NCI-H1105 (cell line): ENCODE data around the gene POU1F1.
"Not testable (repeated sequence)": the region's sequence is repeated elsewhere in the genome, so short reads cannot be mapped to it uniquely, and the experiment has no call there.

Experiments
- DNase-seq: peaks from one replicate; lab custom pipeline; 2025; lab: John Stamatoyannopoulos, UW

POU1F1 gene, protein sequence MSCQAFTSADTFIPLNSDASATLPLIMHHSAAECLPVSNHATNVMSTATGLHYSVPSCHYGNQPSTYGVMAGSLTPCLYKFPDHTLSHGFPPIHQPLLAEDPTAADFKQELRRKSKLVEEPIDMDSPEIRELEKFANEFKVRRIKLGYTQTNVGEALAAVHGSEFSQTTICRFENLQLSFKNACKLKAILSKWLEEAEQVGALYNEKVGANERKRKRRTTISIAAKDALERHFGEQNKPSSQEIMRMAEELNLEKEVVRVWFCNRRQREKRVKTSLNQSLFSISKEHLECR

DNA sequence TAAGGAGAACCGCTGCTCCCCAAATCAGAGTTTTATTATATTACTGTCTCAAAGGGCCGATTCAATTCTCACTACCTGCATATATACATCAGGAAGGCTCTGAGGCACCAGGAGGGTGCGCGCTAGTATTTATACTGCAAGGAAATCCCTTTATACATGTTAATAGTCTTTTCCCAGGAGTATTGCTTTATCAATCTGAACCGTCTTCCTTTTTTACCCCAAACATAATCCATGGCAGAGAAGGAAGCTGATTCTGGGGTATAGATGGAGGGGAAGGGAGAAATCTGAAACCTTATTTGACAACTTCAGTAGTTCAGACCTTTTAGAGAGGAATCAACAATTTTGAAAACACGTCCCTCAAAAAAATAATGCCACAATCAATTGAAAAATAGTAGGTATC, at the start of gene POU1F1:
Gene POU1F1, minus strand, starts transcription at position 101 of the 400 bp plus-strand sequence. CDS start 122 bp downstream, outside the sequence.
- DNase-seq = no peak

DNA sequence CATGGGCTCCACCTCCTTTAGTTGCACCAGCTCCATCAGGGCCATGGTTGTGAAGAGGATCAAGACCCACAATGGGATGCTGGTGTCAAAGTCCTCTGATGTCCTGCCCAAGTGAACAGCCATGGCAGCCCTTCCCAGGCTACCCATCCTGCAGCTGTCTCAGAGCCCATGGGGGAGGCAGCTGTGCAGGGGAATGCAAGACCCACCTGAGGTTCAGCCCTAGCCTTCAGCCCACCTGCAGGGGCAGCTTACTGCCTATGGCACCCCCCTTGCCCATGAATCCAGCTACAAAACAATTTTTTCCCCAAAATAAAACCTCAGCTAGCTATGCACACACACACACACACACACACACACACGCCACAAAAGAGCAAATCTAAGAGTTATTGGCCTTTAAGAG, 48.2 kb upstream of the POU1F1 start:
- DNase-seq = no peak

DNA sequence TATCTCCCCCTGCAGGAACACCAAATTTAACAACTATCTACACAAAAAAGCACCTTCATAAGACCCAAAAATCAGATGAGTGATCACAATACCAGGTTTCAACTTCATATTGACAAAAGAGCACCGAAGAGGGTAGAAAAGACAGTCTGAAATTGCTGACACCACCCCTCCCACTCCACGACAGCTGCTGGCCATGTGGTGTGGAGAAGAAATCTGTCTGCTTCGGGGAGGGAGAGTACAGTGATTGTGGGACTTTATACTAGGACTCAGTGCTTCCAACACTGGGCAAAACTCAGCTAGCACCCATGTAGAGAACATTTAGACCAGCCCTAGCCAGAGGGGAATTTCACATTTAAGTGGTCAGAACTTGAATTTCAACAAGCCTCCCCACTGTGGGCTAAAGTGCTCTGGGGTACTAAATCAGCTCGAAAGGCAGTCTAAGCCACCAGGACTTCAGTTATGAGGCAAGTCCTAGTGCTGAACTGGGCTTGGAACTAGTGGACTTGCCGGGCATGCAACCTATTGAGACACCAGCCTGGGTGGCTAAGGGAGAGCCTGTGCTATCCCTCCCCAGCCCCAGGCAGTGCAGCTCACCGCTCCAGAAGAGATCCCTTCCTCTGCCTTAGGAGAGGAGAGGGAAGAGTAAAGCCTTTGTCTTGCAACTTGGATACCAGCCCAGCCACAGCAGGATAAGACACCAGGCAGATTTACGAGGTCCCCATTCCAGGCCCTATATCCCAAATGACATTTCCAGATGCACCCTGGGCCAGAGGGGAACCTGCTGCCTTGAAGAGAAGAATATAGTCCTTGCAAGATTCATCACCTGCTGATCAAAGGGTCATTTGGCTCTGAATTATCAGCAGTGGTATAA, 44.6 kb upstream of the POU1F1 start:
- DNase-seq = no peak

DNA sequence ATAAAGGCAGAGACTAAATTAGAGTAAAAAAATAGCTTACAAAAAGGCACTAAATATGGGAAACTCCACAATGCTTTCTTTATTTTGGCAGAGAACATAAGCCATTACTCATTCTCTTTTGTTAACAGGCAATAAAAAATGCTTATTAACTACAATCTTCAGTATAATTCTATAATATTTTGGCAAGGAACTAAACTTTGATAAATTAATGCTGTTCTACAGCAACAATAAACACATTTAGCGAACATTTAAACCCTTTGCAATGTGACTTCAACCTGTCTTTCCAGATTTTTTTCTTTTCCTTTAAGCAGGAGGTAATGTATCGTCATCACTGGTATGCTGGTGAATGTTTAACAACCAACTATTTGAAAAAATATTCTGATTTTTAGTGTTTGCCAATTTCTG, 42.2 kb upstream of the POU1F1 start:
- no peak for DNase-seq

DNA sequence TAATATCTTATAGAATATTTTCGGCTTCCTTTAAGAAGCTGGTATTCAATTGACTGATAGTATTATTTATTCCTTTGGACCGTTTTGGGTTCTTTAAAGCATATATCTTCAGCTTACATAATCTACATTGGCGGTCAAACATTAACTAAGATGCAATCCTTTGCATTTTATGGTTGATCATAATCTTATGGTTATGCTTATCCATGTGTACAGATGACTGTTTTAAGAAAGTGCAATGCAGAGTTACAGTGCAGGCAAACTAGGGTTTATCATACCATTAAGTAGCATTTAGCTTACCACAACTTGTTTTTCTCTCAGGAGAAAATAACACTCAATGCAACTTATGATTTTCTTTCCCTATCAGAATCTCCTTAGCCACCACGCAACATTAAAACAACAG, 41.4 kb upstream of the POU1F1 start:
- no peak for DNase-seq

DNA sequence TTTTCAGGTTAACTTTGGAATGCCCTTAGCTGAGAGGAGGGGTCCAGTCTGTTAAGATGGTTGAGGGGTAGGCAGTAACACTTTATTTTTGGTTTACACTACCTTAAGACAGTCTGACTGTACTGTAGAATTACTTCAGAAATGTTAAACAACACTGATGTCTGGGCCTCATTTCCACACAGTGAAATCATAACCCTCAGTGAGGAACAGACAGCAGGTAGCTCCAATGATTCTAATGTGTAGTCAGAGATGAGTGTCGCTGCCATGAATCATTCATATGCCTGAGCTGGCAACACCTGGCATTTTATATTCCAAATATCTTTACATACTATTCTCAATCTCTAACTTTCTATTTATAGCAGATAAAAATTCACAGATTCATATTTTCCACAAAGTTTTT, 37.3 kb upstream of the POU1F1 start:
- DNase-seq = no peak

DNA sequence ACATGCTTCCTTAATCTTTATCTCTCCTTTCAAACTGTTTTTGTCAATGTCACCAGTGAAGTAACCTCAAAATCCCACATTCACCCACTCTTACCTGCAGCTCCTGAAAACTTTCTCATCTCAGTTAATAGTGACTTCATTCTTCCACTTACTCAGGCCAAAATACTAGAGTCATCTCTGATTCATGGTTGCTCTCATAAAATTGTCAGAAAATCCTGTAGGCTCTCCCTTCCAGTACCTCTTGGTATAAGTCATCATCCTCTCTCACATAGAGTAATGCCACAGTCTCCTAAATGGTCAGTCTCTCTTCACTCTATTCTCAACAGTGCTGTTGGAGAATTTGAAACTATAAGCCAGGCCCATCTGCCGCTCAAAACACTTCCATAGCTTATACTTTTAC, 34.9 kb upstream of the POU1F1 start:
- DNase-seq = no peak

DNA sequence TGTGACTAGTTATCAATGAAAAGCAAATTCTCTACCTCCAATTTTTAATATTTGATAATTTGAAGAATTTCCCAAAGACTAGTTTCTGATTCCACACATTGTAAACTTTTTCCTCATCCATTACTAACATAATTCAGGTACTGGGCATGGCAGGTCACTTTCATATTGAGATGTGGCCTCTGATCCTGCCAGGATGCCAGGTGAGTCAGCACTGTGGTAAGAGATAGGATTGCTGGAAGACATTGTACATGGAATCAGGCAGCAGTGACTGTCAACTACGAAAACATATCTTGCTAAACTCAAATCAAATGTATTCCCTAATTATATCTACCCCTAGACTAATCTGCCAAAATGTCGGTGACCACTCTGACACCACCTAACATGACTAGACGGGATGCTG, 33.2 kb upstream of the POU1F1 start:
- no peak for DNase-seq

DNA sequence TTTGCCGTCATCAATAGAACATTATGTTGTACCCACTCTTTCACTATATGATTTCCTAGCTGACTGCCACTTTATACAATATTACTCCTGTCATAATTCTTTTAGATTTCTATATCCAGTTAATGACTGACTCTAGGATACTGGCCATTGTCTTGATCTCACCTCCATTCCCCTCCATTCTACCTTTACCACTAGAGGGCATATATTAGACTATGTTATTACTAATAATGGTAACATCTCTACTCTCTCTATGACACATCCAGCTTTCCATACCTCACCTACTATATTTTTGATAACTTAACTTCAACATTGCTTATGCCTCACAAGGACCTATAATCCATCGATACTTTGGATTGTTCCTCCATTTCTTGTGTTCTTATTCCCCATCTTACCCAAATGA, 31.4 kb upstream of the POU1F1 start:
- DNase-seq = no peak

DNA sequence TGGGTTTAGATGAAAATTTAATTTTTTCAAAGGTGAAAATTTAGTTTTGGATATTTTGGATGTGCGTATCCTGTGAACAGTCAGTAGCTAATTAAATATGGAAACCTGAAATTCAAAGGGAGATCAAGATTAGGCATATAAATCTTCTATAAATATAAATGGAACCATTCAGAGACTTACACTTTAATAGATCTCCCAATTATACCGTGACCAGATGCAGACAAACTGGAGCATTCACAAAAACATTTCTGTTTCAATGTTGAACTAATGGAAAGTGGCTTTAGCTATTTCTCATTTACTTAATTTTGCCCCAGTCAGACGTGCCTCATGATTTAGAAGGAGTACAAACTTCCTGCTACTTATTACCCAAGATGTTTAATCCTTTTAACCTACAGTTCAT, 29.1 kb upstream of the POU1F1 start:
- DNase-seq = no peak

DNA sequence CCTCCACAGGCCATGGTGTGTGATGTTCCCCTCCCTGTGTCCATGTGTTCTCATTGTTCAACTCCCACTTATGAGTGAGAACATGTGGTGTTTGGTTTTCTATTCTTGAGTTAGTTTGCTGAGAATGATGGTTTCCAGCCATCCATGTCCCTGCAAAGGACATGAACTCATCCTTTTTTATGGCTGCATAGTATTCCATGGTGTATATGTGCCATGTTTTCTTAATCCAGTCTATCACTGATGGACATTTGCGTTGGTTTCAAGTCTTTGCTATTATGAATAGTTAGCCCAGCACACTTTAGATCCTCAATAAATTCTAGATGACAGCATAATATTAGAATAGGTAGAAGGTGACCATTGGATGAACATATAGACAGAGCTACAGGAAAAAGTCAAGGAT, 28.6 kb upstream of the POU1F1 start:
- DNase-seq = not testable (repeated sequence)

DNA sequence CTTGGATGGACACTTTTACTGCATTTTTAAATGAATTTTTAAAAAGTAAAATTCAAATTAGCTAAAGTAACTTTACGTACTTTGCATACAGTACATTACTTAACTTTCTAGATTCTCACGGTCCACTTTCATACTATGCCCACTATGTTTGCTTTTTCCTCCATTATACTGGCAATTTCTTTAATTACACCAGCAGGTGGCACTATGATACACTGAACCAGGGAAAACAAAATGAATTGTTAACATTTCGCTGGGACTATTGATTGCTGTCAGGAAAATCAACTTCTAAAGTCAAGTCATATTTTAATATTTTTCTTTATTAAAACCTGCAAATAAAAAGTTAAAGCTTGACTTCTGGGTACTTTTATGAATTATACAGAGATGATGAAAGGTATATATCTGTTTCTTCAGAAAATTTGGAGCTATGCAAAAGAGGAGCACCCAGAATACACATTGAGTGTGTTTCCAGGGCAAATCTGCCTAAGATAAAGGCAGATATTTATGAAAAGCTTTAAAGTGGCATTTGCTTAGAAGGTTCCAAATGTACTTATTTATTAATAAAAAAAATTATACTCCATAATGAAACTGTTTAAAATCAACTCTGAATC, 21.8 kb upstream of the POU1F1 start:
- DNase-seq = no peak

DNA sequence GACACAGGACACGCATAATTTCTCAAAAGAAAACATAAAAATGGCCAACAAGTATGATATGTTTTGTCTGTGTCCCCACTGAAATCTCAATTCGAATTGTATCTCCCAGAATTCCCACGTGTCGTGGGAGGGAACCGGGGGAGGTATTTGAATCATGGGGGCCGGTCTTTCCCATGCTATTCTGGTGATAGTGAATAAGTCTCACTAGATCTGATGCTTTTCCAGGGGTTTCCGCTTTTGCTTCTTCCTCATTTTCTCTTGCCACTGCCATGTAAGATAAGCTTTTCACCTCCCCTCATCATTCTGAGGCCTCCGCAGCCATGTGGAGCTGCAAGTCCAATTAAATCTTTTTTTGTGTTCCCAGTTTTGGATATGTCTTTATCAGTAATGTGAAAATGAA, 12.1 kb upstream of the POU1F1 start:
- DNase-seq = no peak

DNA sequence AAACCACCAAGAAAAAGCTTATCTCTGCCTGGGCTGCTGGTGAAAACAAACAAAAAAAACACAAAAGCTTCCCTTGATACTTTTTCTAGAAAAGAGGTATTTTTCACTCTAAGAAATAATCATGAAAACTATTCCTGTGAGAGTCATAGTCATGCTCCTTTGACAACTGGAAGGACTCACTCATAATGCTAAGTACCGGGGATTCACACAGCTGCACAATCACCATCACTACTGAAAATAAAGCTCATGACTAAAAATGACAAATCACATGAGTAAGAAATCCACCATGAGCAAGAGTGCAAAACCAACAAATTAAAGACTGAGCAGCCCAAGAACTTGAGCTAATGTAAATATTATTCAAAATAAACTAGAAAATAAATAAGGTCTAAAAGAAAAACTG, 10.6 kb upstream of the POU1F1 start:
- no peak for DNase-seq

DNA sequence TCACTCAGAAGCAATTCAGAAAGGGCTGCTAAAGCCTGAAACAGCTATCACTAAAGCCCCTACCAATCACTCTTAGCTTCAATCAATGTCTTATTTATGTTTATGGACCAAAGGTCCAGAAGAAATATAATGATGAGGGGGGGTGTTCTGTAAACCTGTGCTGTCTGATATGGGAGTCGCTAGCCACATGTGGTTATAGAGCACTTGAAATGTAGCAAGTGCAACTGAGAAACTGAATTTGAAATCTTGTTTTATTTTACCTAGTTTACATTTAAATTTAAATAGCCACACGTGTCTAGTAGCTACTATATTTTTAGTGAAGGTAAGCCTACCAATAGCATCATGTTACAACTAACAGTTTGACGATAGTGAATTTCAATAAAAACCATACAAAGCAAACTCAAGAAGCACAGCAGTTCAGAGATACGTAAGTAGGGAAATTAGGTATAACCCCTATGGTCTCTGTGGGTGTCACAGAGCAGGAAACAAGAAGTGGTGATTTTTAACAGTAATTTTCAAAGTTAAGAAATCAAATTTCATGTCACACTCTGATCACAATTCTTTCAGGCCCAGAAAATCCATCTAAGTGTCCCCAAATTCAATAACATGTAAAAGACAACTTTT, 3.6 kb downstream of the POU1F1 start:
- DNase-seq = no peak

DNA sequence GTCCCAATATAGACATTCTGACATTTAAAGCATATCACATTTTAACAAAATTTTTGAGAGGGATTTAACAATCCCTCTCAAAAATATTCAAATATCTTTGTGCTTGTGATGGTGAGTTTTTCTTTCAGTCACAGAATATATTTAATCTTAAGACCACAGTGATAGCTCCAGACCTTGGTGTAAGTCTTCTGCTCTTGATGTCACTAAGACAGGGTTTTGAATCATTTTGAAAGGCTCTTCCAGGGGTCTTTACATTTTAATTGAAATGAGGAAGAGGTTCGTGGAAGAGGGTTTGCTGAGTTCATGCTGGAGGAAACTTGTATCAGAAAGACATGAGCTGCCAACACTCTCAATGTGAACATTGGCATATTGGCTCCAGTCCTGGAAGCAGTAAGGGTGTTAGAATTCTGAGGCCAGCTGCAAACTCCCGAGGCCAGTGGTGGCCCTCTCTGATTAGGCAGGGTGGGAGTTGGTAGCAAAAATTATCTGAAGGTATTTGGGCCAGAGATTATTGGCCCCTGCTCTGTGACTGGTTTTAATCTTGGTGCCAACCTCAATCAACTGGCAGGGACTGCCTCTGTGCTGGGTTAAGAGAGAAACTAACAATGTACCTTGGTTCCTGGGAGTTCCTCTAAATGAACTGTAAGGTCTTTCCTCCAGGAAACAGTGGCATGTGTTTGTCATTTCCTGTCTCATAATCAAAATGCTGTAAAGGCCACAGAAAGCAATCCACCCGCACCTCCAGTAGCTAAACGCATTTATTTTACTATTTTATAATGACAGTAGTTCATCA, 5.3 kb downstream of the POU1F1 start:
- DNase-seq = no peak

DNA sequence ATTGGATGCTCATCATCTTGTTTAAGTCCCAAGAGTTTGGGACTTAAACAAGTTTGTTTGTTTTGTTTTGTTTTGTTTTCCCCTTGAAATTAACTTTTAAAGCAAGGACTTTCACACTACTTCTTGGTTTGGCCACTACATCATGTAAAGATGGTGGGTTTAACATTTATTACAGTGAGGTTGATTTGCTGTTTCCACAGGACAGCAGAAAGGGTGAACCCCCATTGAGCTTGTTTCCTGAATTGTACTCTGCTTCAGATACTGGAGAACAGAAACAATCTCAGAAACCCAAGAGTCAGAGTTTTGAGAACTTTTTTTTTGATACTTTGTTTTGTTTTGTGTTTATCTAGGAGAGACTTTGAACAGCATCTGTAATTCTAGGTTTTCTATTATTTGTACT, 6.7 kb downstream of the POU1F1 start:
- no peak for DNase-seq

DNA sequence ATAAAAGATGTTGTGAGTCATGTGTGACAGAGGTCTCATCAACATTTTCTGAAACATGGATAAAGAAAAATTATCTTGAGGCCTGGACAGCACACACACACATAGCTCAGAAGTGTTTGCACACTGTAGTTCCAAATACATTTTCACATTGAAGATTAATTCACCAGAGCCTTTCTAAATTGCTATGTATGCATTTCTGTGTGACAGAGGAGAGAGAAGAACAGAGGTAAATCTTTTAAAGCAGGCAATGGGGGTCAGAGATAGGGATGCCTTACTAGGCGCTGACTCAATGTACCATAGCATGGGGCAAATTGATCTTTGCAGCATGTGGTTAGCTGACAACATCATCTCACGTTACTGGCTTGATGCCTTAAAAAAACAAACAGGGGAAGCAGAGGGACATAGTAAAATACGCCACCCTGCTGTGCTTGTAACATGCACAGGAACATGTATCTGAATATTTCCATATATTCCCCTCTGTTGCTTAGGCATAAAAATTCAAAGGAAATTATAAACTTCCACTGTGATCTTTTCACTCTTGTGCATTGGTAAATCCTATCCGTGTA, 7.7 kb downstream of the POU1F1 start:
- DNase-seq = no peak

DNA sequence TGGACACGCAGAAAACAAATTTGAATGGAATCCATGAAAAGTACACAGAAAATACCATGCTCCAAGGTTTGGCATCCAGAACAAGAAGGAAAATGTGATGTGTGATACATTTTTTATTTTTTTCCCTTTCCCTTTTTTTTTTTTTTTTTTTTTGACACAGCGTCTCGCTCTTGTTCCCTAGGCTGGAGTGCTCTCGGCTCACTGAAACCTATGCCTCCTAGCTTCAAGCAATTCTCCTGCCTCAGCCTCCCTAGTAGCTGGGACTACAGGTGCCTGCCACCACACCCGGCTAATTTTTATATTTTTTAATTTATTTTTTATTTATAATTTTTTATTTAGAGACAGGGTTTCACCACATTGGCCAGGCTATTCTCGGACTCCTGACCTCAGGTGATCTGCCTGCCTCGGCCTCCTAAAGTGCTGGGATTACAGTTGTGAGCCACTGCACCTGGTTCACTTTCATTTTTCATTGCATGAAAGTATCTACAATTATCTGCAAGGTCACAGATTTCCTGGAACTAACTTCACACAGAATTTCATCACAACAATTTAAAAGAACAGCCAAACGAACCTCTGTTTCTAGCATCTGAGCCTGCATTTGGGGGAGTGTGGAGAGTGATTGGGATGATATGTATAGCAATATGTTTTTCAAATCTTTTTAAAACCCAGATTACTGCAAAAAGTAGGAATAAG, 8.3 kb downstream of the POU1F1 start:
- DNase-seq = no peak

DNA sequence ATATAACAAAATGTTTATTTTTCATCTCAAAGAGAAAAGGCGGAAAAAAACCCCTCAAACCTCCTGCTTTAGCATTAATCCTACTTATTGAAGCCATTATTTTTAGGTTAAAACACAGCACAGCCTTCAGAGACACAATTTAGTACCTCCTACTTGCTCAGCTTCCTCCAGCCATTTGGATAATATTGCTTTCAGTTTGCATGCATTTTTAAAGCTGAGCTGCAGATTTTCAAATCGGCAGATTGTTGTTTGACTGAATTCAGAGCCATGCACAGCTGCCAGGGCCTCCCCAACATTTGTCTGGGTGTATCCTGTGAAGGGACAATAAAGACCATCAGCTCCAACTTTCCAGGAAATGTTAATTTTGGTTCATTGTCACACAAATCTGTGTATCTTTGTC, 14.5 kb downstream of the POU1F1 start:
- DNase-seq = no peak

DNA sequence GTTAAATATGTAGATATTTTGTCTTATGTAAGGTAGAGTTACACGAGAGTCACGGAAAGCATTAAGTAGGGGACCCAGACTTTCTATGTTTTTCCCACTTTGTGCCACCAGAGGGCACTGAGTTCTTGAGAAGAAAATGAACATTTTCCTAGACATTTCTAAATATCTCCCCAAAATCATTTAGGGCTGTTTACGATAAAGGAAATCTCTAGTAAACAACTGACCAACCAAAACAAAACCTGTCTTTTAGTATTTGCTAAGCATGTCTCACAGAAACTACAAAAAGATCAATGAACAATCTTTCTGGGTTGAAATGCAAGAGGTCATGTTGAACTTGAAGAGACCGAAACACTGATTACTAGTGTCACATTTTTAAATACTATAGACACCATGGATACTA, 16.1 kb downstream of the POU1F1 start:
- peak; percentile 3 for DNase-seq
